ENCODE results near the gene ATP9A.

The ATP9A gene

DNA sequence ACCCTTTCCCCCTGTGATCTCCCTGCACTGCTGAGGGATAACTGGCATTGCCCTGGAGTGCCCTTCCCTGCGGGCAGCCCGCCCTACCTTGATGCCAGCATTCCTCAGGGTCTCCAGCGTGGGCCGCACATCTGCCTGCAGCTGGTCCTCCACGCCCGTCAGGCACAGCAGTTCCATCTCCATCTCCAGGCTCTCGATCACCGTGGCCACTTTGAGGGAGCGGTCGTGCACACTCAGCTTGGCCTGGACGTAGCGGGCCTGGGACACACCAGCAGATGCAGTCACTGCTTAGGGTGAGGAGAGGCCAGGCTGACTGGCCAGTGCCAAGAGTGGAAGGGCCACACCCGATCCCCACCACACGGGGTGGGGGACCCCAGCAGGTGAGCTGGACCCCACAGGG lies 143.1 kb downstream of the ATP9A start:
- no peak for DNase-seq

DNA sequence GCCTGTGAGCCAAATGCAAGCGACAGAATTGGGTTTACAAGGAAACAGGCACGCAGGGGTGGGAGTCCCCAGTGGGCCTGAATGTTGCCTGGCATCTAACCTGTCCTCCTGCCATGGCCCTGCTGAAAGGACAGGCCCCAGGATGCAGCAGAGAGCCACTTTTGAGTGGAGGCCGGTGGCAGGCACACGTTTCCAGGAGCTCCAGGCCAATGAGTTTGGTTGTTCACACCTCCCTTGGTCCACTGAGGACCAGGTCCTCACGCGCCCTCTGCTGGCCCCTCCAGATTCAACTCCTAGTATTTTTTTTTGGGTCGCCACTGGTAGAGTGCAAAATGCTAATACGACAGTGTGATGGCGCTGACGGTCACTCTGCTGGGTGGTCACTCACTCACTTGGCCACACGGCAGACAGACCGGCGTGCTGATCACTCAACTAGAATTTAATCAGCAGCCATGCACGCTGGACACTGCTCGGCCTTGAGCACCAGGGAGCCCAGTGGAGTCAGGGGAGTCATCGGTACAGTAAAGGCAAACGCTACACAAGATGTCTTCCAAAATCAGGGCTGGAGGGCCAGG lies 143.9 kb downstream of the ATP9A start:
- DNase-seq: no peak

DNA sequence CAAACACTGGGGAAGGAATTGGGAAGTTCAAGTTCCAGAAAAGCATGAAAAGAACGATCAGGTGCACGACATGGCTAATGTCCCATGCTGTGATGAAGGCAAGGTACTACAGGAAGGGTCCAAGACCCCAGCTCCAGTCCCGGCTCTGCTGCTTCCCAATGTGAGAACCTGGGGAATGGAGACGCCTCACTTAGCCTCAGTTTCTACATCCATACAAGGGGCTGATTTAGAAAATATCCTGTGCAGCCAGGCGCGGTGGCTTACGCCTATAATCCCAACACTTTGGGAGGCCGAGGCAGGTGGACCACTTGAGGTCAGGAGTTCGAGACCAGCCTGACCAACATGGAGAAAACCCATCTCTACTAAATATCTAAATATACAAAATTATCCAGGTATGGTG lies 144.9 kb downstream of the ATP9A start:
- DNase-seq: no peak

DNA sequence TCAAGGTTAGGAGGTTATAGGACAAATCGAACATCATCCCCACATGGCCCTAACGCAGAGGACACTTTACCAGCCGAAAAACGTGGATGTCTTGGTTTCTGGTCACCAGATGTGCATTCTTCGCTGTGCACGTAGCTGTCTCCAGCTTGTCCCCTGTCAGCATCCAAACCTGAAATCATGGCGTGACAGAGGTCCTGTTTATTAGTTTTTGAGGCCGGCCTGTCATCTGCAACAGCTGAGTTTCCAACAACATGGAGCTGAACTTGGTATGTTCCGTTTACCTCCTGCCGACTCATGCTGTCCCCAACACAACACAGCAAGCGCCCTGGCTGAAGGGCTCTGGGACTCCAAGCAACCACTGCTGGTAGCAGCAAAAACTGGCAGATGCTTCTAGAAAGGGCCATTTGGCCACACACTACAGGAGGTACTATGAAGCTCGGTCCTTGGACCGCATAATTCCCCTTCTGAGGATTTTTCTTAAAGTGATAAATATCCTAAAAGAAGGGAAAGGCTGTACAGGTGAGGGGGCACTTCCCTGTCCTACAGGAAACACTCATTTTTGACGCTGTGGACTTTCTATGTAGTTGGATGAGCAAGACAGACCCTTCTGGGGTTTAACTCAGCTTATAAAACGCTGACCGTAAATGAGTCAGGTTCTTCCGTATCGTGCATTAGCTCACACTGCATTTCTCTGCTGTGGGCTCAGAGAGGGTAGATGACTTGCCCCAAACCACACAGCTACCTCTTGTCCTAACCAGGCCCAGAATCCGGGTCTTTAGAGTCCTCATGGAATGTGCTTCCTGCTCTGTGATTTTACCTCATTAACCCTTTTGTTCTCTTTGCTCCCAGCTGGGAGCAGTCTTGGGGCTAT lies 146.0 kb downstream of the ATP9A start:
- no peak for DNase-seq

DNA sequence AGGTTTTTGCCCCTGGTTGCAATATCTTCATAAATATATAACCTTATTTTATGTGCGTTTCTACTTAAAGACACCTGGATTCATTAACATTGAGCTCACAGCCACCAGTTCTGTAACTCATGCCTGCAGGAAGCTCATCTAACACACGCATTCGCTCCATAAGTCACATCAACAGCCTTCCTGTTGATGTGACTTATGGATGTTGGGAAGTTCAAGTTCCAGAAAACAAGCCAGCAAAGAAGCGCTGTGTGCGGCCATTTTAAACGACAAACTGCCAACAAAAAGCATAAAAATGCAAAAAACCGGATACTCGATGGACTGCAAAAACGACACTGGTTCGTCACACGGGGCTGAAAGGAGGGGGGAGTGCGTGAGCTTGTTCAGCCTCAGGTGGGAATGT lies 147.8 kb downstream of the ATP9A start:
- DNase-seq: no peak

DNA sequence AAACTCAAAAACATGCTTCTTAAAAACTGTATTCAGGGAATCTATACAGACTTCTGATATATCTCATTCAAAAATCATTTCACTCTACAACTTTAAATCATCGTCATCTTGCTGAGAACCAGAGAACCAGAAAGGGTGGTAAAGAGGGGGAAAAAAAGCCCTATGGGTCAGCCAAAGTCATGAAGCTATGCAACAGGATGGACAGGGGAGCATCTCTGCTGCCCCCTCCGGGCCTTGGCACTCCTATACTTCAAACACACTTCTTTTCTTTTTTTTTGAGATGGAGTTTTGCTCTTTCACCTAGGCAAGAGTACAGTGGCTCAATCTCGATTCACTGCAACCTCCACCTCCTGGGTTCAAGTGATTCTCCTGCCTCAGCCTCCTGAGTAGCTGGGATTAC lies 152.1 kb downstream of the ATP9A start:
- no peak for DNase-seq

DNA sequence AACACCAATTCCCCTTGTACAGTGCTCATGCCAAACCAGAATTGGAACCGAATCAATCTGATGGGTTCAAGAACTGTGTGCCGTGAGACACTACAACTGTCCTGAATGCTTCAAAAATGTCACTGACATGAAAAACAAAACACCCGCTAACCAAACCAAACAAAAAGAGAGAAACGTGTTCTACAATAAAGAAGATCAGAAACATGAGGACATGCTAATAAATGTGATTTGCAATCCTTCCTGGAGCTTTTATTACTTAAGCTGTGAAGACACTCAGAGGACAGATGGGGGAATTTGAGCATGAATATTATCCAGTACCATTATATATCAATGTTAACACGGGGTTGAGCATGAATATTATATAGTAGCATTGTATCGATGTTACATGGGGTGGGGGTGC lies 153.5 kb downstream of the ATP9A start:
- DNase-seq: no peak

DNA sequence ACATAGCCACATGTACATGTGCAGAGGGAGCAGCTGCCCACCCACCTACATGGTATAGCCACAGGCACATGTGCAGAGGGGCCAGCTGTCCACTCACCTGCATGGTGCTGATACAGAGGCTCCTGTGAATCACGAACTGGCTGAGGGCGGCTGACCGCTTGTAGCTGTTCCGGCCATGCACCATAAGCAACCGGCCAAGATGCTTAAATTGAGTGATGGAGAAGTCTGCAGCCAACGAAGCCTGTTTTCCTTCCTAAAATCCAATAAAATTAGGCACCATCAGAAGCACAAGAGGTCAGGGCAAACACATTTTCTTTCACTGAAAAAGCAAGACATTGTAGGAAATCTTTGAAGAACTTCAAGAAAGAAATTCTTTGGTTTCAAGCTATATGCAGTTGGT lies 154.6 kb downstream of the ATP9A start:
- no peak for DNase-seq

DNA sequence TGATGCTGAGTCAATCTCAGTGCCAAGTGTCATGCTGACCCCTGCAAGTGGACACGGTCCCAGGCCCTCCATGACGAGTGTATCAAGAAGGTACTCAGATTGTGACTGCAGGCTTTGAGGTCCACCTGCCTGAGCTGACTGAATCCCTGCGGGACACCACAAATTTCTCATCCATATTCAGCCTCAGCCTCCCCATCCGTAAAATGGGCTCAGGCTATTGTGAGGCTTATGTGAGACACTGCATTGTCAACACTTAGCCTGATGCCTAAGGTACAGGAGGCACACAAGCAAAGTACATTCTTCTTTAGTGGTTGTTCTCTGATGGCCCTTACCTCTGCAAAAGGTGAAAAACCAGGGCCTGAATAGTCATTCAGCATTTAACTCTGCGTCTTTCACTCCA lies 155.3 kb downstream of the ATP9A start:
- no peak for DNase-seq

DNA sequence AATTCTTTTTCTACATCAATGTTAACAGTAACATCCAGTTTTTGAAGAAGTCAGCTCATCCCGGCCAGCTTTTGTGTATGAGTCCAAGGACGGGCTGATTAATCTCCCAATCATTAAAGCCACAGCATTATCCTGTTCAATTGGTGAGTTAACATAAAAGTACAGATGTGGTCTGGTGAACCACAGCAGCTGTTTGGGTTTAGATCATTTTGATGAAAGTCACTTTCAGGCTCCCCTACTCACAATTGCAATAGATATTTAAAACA lies 156.6 kb downstream of the ATP9A start:
- DNase-seq: no peak

DNA sequence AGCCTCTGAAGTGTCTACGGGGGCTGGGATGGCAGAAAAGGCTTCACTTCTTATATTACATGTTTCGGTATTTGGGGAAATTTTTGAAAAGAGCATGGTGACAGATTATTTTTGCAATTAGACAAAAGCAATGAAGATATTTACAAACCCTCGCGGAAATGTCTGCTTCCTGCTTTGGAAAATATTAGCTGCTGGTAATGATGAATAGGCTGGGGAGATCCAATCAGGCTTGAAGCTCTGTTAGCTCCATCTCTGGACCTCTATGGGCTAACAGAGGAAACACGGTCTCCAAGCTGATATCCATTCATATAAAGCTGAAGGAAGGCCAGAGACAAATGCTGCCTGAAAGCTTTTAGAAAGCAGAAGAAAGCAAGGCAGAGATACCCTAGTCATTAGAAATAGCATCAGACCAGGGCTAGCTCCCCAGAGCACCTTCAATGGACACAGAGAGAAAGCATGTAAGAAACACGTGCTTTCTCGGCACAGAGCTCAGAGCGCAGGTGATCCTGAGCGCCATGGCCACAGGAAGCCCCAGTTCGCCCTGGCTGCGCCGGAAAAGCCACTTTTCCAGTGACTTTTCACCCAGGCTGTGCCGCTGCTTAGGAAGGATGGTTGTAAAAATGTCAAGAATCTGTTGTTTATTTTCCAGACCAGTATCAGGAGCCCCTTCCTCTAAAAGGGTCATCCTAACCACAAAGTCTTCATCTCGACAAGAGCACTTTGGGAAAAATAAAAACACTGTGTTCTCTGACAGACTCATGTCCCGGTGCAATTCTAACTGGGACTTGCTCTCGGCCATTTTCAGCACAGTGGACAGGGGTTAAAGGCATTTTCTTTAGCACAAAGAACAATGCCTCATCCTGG lies 157.2 kb downstream of the ATP9A start:
- DNase-seq: no peak

DNA sequence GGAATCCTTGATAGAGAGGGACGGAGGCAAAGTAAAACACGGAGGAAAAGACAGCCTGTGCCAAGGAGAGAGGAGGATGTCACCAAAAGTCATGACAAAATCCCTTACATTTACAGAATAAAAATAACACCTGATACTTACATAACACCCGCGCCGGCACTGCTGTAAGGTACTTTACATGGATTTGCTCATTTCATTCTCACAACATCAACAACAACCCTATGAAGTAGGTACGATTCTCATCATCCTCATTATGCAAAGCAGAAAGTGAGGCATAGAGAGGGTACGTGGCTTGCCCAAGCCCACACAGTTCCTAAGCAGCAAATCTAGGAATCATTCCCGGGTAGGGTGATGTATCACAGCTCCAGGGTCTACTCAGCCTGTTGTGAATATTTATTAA lies 158.1 kb downstream of the ATP9A start:
- no peak for DNase-seq

DNA sequence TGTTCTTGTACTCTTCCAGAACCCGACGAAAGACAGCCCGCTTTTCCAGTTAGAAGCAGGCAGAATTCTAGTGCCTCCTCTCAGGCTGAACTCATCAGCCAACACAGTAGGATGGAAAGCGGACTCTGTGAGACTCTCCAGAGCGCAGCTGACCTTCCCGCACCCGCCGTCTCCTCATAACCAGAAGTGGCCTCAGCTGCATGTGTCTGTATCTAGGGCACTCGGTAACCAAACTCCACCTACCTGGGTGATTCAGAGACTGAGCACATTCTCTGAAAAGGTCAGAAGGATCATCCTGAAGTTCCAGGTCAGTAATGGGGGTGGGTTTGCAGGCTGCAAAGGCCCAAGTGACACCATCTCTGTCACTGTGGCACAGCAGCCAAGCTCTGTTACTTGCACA lies 158.9 kb downstream of the ATP9A start:
- no peak for DNase-seq

DNA sequence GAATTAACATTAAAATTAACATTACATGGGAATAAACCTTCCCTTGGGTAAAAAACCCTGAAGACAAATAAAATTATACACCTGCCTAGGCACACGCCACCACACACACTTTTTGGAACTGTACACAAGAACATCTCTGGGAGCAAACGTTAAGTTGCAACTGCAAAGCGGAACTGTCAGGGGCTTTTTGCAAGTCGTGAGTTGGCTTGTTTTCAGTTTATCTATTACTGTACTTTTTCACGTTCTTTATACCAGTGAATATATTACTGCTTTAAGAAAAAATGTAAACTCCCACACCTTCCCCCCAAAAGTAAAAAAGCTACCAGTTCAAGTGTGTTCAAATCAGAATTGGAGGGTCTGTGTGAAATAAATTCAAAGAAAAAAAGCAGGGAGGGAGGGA lies 160.1 kb downstream of the ATP9A start:
- no peak for DNase-seq

DNA sequence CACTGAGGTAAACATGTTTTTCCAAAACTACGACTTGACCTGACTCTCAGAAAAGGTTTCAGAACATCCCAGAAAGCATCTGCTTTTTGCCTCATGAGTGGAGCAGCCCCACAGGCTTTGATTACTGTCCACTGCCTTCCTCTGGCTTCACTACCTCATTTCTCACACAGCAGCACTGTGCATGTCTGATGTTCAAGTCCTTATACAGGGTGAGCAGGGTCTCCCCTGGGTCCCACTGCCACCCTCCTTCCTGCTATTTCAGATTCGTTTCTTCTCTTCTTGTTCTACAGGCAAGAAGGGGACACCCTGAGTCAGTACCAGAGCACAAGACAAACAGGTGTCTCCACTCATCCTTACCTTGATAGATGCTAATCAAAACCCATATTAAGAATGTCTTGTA lies 161.0 kb downstream of the ATP9A start:
- DNase-seq: no peak

DNA sequence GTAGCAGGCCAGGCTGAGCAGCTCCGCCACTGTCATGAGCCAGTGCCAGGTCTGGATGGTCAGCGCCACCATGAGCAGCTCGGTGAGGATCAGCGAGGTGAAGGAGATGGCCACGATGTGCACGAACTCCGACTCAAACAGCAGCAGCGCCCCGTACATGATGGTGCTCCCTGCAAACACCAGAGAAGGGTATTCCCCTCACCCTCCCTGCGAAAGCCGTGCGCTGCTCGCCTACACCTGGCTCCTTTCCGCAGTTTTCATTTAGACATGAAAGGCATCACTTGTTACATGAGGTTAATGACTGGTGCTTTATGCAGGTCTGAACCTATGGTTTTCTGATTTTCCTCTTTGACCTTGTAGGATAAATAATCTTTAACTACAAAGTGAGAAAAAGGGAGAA lies 163.3 kb downstream of the ATP9A start:
- DNase-seq: no peak

DNA sequence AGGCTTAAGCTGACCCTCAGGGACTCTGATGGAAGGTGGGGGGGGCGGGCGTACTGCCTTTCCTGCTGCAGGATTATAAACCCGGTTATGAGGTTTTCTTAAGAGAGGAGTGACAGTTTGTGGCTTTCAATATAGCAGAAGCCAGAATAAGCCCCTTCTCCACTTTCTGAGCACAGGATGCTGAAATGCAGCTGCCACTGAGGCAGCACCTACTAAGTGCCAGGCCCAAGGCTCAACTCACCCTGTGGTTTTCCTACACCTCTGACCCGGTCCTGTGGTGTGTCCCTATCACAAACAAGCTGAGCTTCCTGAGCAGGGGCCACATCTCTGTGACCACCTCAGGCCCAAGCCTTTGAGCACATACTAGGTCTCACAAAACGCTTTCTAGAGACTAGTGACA lies 166.1 kb downstream of the ATP9A start:
- no peak for DNase-seq

DNA sequence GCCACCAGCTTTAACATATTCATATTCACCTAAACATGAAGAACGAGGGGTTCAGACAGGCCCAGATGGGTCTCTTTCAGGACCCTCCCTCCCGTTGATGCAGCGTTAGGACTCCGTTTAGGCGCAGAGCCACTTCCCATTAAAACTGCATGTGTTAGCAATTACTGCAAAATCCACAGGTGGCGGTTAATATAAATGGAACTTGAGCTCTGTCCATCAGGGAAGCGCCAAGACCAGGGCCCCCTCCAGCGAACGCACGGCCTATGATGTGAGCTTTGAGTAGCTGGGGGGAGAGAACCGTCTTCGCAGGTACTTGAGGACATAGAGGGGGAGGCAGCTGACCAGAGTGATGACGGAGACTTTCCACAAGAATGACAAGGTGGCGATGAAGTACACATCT lies 167.2 kb downstream of the ATP9A start:
- no peak for DNase-seq

DNA sequence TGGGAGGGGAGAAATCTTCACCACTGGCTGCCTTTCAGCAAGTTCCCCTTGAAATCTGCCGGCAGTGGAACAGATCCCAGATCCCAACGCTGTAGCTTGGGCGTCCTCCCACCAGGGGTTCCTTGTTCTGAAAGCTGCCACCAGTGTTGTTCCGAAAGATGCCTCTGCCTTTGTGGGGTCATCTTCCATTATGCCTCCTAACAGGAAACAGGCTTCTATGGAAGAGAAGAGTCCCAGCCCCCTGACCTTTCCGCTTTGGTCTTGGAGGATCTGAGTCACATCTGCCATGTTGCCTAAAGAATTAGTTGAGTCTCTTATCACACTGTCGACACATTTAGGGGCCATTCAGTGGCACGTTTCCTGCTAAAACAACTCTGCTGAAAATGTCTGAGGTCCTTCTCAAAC lies 168.2 kb downstream of the ATP9A start:
- DNase-seq: no peak

DNA sequence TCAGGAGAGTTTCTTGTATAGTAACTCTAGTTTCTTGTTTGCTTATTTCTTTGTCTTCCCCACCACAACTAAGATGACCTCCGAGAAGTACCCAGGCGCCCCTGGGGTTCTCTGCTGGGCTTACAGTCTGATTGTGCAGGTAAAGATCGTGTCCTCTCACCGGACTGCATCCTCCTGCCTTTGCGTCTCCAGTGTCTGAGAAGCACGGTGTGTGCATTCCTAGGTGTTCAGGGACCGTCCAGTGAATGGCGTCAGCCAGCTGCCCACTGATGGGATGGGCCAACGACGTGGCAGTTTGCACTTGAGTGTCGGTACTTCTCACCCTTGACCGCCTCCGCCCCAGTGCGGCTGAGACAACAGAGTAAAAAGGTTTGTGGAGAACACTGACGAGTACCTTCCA lies 169.6 kb downstream of the ATP9A start:
- no peak for DNase-seq

DNA sequence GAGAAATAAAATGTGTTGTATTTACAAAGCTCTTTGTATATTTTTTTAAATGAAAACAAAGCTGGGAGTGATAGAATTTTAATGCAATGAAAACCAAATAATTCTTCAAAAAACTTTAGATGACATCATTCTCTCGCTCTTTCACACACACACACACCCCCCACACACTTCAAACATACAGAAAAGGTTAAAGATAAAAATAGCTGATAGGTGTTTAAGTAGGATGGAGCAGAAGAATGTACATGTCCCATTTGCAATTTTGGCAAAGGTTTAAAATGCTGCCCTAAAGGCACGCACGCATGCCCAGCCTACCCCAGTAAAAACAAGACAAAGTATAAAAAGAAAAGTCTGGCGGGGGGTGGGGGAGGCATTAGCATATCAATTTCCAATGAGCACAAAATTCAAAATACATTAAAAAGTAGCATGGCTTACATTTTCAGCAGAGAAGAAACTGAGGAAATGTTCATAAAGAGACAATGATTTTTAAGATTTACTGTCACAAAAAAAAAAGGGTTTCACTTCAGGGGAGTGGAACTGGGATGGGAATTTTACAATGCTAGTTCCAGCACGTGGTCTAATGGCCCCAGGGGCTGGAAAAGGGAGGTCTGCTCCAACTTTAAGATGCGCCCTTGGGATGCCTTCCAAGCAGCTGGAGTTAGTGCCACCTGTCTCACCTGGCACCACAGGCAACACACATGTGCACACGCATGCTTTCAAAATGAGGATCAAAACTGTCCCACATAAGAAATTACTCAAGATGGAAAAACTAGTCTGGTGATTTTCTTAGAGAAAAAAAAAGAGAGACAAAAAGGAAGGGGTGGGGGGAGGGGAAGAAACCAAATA lies 170.6 kb downstream of the ATP9A start:
- no peak for DNase-seq

DNA sequence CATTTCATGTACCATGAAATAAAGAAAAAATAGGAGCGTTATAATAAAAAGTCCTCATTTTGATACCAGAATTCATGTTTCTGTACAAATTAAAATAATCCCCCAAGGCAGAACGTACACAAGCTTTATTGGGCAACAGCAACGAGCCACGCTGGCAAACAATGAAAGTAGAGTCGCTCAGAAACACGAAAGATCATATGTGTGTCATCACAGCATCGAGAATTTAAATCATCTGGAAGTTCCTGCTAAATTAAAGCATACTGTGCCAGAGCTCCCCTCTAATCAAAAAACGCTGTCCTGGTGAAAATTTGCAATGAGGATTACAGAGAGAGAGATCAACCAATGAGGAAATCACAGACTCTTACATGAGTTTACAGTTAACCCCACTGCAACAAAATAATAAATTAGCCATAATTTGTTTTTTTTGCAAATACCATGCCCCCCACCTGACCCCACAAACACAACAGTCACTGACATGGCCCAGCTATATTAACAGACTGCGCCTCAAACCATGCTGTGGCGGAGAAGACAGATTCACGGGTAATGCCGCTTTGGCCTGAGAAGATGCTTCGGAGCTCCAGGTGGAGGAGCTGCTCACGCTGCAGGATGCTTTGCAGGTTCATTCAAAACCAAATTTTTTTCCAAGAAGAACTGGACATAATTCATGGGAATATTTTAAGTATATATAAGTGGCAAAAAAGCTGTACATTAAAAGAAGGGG lies 171.4 kb downstream of the ATP9A start:
- no peak for DNase-seq

DNA sequence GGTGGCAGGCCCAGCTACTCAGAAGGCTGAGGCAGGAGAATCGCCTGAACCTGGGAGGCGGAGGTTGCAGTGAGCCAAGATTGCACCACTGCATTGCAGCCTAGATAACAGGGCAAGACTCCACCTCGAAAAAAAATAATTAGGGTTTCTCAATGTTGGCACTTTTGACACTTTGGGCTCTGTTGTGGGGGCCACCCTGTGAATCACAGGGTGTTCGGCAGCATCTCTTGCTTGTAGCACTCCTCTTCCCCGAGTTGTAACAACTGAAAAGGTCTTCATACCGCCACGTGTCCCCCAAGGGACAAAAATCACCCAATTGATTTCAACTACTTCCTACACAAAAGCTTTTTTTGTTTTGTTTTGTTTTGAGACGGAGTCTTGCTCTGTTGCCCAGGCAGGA lies 172.4 kb downstream of the ATP9A start:
- DNase-seq: no peak
